ENCODE data around the gene PRDM10. TPM values are rescaled to one million over a fixed set of nuclear protein-coding genes. Genes with fewer than 3 reads are reported as not detected.

Gene PRDM10
- total RNA-seq, 1 experiment from 2014 or later, result 4.0 TPM

- Histone ChIP-seq H3K4me3 (no peak overlapping the region), H3K36me3 (no peaks in the 10 kb centered on the region), H3K4me1 (replicated peaks) (no peaks in the 10 kb centered on the region), H3K27me3 (replicated peaks) (no peaks in the 10 kb centered on the region), H3K27ac (no peak overlapping the region), H3K9me3 (replicated peaks) (no peaks in the 10 kb centered on the region)
- DNase-seq (ENCODE audit: low read depth in 1 of 2, low spot score in 2 of 2), result no peak
Observed at GRCh38 chr11:129938764-129939163, 63.9 kb downstream of the PRDM10 start.

GRCh38 chr11:129937592-129938238, 64.9 kb downstream of the PRDM10 start:
- H3K4me3 ChIP-seq, result no peak overlapping the region
- DNase-seq (ENCODE audit: low read depth in 1 of 2, low spot score in 2 of 2), result no peak
- H3K9me3 ChIP-seq (replicated peaks), result no peaks in the 10 kb centered on the region
- H3K27me3 ChIP-seq (replicated peaks), result no peaks in the 10 kb centered on the region
- no peaks in the 10 kb centered on the region for H3K36me3 ChIP-seq
- no peaks in the 10 kb centered on the region for H3K4me1 ChIP-seq (replicated peaks)
- no peak overlapping the region for H3K27ac ChIP-seq

GRCh38 chr11:129935723-129936122, 66.9 kb downstream of the PRDM10 start:
- DNase-seq (ENCODE audit: low read depth in 1 of 2, low spot score in 2 of 2), result no peak
- no peak overlapping the region for H3K4me3 ChIP-seq
- H3K36me3 ChIP-seq, result no peaks in the 10 kb centered on the region
- H3K27ac ChIP-seq, result no peak overlapping the region
- H3K4me1 ChIP-seq (replicated peaks), result no peaks in the 10 kb centered on the region
- no peaks in the 10 kb centered on the region for H3K9me3 ChIP-seq (replicated peaks)
- no peaks in the 10 kb centered on the region for H3K27me3 ChIP-seq (replicated peaks)

- no peaks in the 10 kb centered on the region for H3K9me3 ChIP-seq (replicated peaks)
- H3K36me3 ChIP-seq, result no peaks in the 10 kb centered on the region
- H3K27ac ChIP-seq, result no peak overlapping the region
- no peaks in the 10 kb centered on the region for H3K27me3 ChIP-seq (replicated peaks)
- H3K4me3 ChIP-seq, result no peak overlapping the region
- DNase-seq (ENCODE audit: low read depth in 1 of 2, low spot score in 2 of 2), result no peak
- no peaks in the 10 kb centered on the region for H3K4me1 ChIP-seq (replicated peaks)
Observed at GRCh38 chr11:129933891-129934290, 68.7 kb downstream of the PRDM10 start.

- H3K27me3 ChIP-seq (replicated peaks), result no peaks in the 10 kb centered on the region
- H3K4me3 ChIP-seq, result no peak overlapping the region
- H3K4me1 ChIP-seq (replicated peaks), result no peaks in the 10 kb centered on the region
- H3K9me3 ChIP-seq (replicated peaks), result no peaks in the 10 kb centered on the region
- H3K27ac ChIP-seq, result no peak overlapping the region
- H3K36me3 ChIP-seq, result no peaks in the 10 kb centered on the region
- DNase-seq (ENCODE audit: low read depth in 1 of 2, low spot score in 2 of 2), result no peak
Observed at GRCh38 chr11:129933262-129933661, 69.4 kb downstream of the PRDM10 start.

GRCh38 chr11:129932381-129933067, 70.1 kb downstream of the PRDM10 start:
- Histone ChIP-seq H3K27me3 (replicated peaks) (no peaks in the 10 kb centered on the region), H3K4me1 (replicated peaks) (no peaks in the 10 kb centered on the region), H3K4me3 (no peak overlapping the region), H3K9me3 (replicated peaks) (no peaks in the 10 kb centered on the region), H3K27ac (no peak overlapping the region), H3K36me3 (no peaks in the 10 kb centered on the region)
- DNase-seq (ENCODE audit: low read depth in 1 of 2, low spot score in 2 of 2), result no peak

GRCh38 chr11:129930743-129931142, 71.9 kb downstream of the PRDM10 start:
- no peaks in the 10 kb centered on the region for H3K27me3 ChIP-seq (replicated peaks)
- no peak overlapping the region for H3K4me3 ChIP-seq
- DNase-seq (ENCODE audit: low read depth in 1 of 2, low spot score in 2 of 2), result no peak
- no peak overlapping the region for H3K27ac ChIP-seq
- no peaks in the 10 kb centered on the region for H3K4me1 ChIP-seq (replicated peaks)
- no peaks in the 10 kb centered on the region for H3K9me3 ChIP-seq (replicated peaks)
- H3K36me3 ChIP-seq, result no peaks in the 10 kb centered on the region

GRCh38 chr11:129930296-129930695, 72.3 kb downstream of the PRDM10 start:
- no peaks in the 10 kb centered on the region for H3K27me3 ChIP-seq (replicated peaks)
- no peaks in the 10 kb centered on the region for H3K4me1 ChIP-seq (replicated peaks)
- H3K9me3 ChIP-seq (replicated peaks), result no peaks in the 10 kb centered on the region
- no peaks in the 10 kb centered on the region for H3K36me3 ChIP-seq
- DNase-seq (ENCODE audit: low read depth in 1 of 2, low spot score in 2 of 2), result no peak
- no peak overlapping the region for H3K27ac ChIP-seq
- no peak overlapping the region for H3K4me3 ChIP-seq

GRCh38 chr11:129929721-129930120, 72.9 kb downstream of the PRDM10 start:
- Histone ChIP-seq H3K4me1 (replicated peaks) (no peaks in the 10 kb centered on the region), H3K9me3 (replicated peaks) (no peaks in the 10 kb centered on the region), H3K27me3 (replicated peaks) (no peaks in the 10 kb centered on the region), H3K36me3 (no peaks in the 10 kb centered on the region), H3K27ac (no peak overlapping the region), H3K4me3 (no peak overlapping the region)
- no peak for DNase-seq (ENCODE audit: low read depth in 1 of 2, low spot score in 2 of 2)

GRCh38 chr11:129928923-129929692, 73.5 kb downstream of the PRDM10 start:
- Histone ChIP-seq H3K4me3 (no peak overlapping the region), H3K4me1 (replicated peaks) (no peaks in the 10 kb centered on the region), H3K36me3 (no peaks in the 10 kb centered on the region), H3K9me3 (replicated peaks) (no peaks in the 10 kb centered on the region), H3K27me3 (replicated peaks) (no peaks in the 10 kb centered on the region), H3K27ac (no peak overlapping the region)
- DNase-seq (ENCODE audit: low read depth in 1 of 2, low spot score in 2 of 2), result no peak

GRCh38 chr11:129922674-129923073, 80.0 kb downstream of the PRDM10 start:
- H3K9me3 ChIP-seq (replicated peaks), result no peaks in the 10 kb centered on the region
- no peak overlapping the region for H3K27ac ChIP-seq
- H3K36me3 ChIP-seq, result 0 out of 2 replicates have a peak, but pooled peaks cover 7% of the 10 kb centered on the region
- no peak overlapping the region for H3K4me3 ChIP-seq
- H3K4me1 ChIP-seq (replicated peaks), result no peaks in the 10 kb centered on the region
- H3K27me3 ChIP-seq (replicated peaks), result no peaks in the 10 kb centered on the region
- no peak for DNase-seq (ENCODE audit: low read depth in 1 of 2, low spot score in 2 of 2)

GRCh38 chr11:129918361-129918760, 84.3 kb downstream of the PRDM10 start:
- Histone ChIP-seq H3K27me3 (replicated peaks) (no peaks in the 10 kb centered on the region), H3K4me1 (replicated peaks) (no peaks in the 10 kb centered on the region), H3K27ac (no peak overlapping the region), H3K9me3 (replicated peaks) (no peaks in the 10 kb centered on the region), H3K36me3 (0 out of 2 replicates have a peak, but pooled peaks cover 7% of the 10 kb centered on the region), H3K4me3 (no peak overlapping the region)
- DNase-seq (ENCODE audit: low read depth in 1 of 2, low spot score in 2 of 2), result no peak

- H3K27ac ChIP-seq, result no peak overlapping the region
- H3K36me3 ChIP-seq, result no peaks in the 10 kb centered on the region
- no peak overlapping the region for H3K4me3 ChIP-seq
- no peaks in the 10 kb centered on the region for H3K4me1 ChIP-seq (replicated peaks)
- no peaks in the 10 kb centered on the region for H3K27me3 ChIP-seq (replicated peaks)
- H3K9me3 ChIP-seq (replicated peaks), result no peaks in the 10 kb centered on the region
- DNase-seq (ENCODE audit: low read depth in 1 of 2, low spot score in 2 of 2), result no peak
Observed at GRCh38 chr11:129917231-129917630, 85.4 kb downstream of the PRDM10 start.

GRCh38 chr11:129911298-129911697, 91.3 kb downstream of the PRDM10 start:
- Histone ChIP-seq H3K27ac (no peak overlapping the region; the same call in 1 of the 2 replicates), H3K4me1 (replicated peaks) (peaks cover 7% of the 10 kb centered on the region), H3K9me3 (replicated peaks) (no peaks in the 10 kb centered on the region), H3K36me3 (0 out of 2 replicates have a peak, but pooled peaks cover 5% of the 10 kb centered on the region), H3K27me3 (replicated peaks) (no peaks in the 10 kb centered on the region), H3K4me3 (no peak overlapping the region)
- DNase-seq (ENCODE audit: low read depth in 1 of 2, low spot score in 2 of 2), result no peak
